HFFc6 (cell line): ENCODE measurements around the gene RAB3IP. TPM values are rescaled to one million over a fixed set of nuclear protein-coding genes. Genes with fewer than 3 reads are reported as not detected.
"Not testable (repeated sequence)": the region's sequence is repeated elsewhere in the genome, so short reads cannot be mapped to it uniquely, and the experiment has no call there.

Experiments
- DNase-seq: peaks from one replicate; pipeline ENCODE4 v3.0.0-alpha.2; 2018
- H3K27ac Mint-ChIP-seq: 2 replicates; pipeline ENCODE4 v1.8.0; 2020; ENCODE audit warnings: mild to moderate bottlenecking, mixed read lengths
- H3K27me3 Mint-ChIP-seq: 2 replicates; pipeline ENCODE4 v1.8.0; 2021; ENCODE audit warnings: mild to moderate bottlenecking, moderate library complexity, mixed read lengths; ENCODE audit not compliant: insufficient read depth
- H3K36me3 Mint-ChIP-seq: 2 replicates; pipeline ENCODE4 v1.8.0; 2021; ENCODE audit warnings: low read depth, mixed read lengths
- H3K4me1 Mint-ChIP-seq: 2 replicates; pipeline ENCODE4 v1.8.0; 2020; ENCODE audit warnings: low read depth, mixed read lengths
- H3K4me3 Mint-ChIP-seq: 2 replicates; pipeline ENCODE4 v1.8.0; 2020; ENCODE audit warnings: mild to moderate bottlenecking, moderate library complexity, mixed read lengths
- H3K9me3 Mint-ChIP-seq: 2 replicates; pipeline ENCODE4 v1.8.0; 2020; ENCODE audit warnings: mild to moderate bottlenecking, mixed read lengths
- CTCF ChIP-seq: fragments of 200-600 bp; sonication (generic); IDR thresholded peaks from 2 replicates; pipeline ENCODE4 v1.5.0; 2021; ENCODE audit warnings: antibody characterized with exemption, mild to moderate bottlenecking
- total RNA-seq, 6 experiments: library from RNA; stranded (reverse); fragmentation: NEBNext Ultra II Directional; extraction: Animal tissue kit (Norgen Biotek cat#: 25700); gene quantifications; 2 replicates in 1 of 6; 3 replicates in 5 of 6; pipeline ENCODE4 v1.2.3, GENCODE V29; 2021

Gene RAB3IP
- total RNA-seq, 6 experiments from 2014 or later: 1.3 to 2.3 (median 1.4) TPM

GRCh38 chr12:69844836-69845235, 106.2 kb downstream of the RAB3IP start:
- Mint-ChIP-seq H3K4me1 (no peaks in the 10 kb centered on the region), H3K36me3 (no peaks in the 10 kb centered on the region), H3K9me3 (no peaks in the 10 kb centered on the region), H3K4me3 (no peak overlapping the region), H3K27me3 (no peaks in the 10 kb centered on the region; the same call in 1 of the 2 replicates), H3K27ac (no peak overlapping the region)
- no peak for TF ChIP-seq CTCF
- no peak for DNase-seq

GRCh38 chr12:69846976-69847375, 108.3 kb downstream of the RAB3IP start:
- H3K4me1 Mint-ChIP-seq: no peaks in the 10 kb centered on the region
- no peak for DNase-seq
- no peaks in the 10 kb centered on the region for H3K27me3 Mint-ChIP-seq
- no peaks in the 10 kb centered on the region for H3K9me3 Mint-ChIP-seq
- no peak overlapping the region for H3K27ac Mint-ChIP-seq
- no peak overlapping the region for H3K4me3 Mint-ChIP-seq
- TF ChIP-seq CTCF: no peak
- H3K36me3 Mint-ChIP-seq: no peaks in the 10 kb centered on the region

- H3K4me3 Mint-ChIP-seq: no peak overlapping the region
- no peaks in the 10 kb centered on the region for H3K4me1 Mint-ChIP-seq
- no peak for DNase-seq
- no peaks in the 10 kb centered on the region for H3K9me3 Mint-ChIP-seq
- no peaks in the 10 kb centered on the region for H3K36me3 Mint-ChIP-seq
- no peak overlapping the region for H3K27ac Mint-ChIP-seq
- H3K27me3 Mint-ChIP-seq: no peaks in the 10 kb centered on the region
- TF ChIP-seq CTCF: no peak
These were observed 113.3 kb downstream of the RAB3IP start for GRCh38 chr12:69851976-69852375.

- not testable (repeated sequence) for H3K27me3 Mint-ChIP-seq, H3K36me3 Mint-ChIP-seq, H3K27ac Mint-ChIP-seq, H3K4me3 Mint-ChIP-seq, H3K4me1 Mint-ChIP-seq, H3K9me3 Mint-ChIP-seq, DNase-seq
These were observed 114.7 kb downstream of the RAB3IP start for GRCh38 chr12:69853176-69853961.

- TF ChIP-seq CTCF: no peak
- no peak overlapping the region for H3K27ac Mint-ChIP-seq
- no peaks in the 10 kb centered on the region for H3K4me1 Mint-ChIP-seq
- DNase-seq: no peak
- no peaks in the 10 kb centered on the region for H3K9me3 Mint-ChIP-seq
- H3K36me3 Mint-ChIP-seq: no peaks in the 10 kb centered on the region
- no peak overlapping the region for H3K4me3 Mint-ChIP-seq
- H3K27me3 Mint-ChIP-seq: peaks cover 2% of the 10 kb centered on the region; the same call in 1 of the 2 replicates
These were observed 128.0 kb downstream of the RAB3IP start for GRCh38 chr12:69866698-69867097.

GRCh38 chr12:69868695-69869094, 130.0 kb downstream of the RAB3IP start:
- no peak for TF ChIP-seq CTCF
- H3K4me3 Mint-ChIP-seq: no peak overlapping the region

More at GRCh38 chr12:69868695-69869094, 130.0 kb downstream of the RAB3IP start:
- H3K9me3 Mint-ChIP-seq: no peaks in the 10 kb centered on the region
- H3K36me3 Mint-ChIP-seq: no peaks in the 10 kb centered on the region
- peaks cover 4% of the 10 kb centered on the region for H3K27me3 Mint-ChIP-seq
- H3K27ac Mint-ChIP-seq: no peak overlapping the region
- H3K4me1 Mint-ChIP-seq: no peaks in the 10 kb centered on the region
- no peak for DNase-seq
